HepG2 (cell line): ENCODE measurements around the gene CACNB4.

Source experiments
- BRF2 ChIP-seq: sonication (generic); formaldehyde crosslinking; IDR thresholded peaks from 2 replicates; pipeline ENCODE4 v1.8.1; 2022; ENCODE audit warnings: mild to moderate bottlenecking, missing genetic modification reagents
- CCAR2 ChIP-seq: fragments of 200-400 bp; formaldehyde crosslinking; optimal IDR thresholded peaks from 2 replicates; pipeline ENCODE3; 2018; ENCODE audit warnings: low read depth, mild to moderate bottlenecking, low read length, moderate library complexity
- CHD4 ChIP-seq: fragments of 200-600 bp; sonication (generic); IDR thresholded peaks from 2 replicates; pipeline ENCODE4 v1.7.0; 2017; ENCODE audit warnings: mild to moderate bottlenecking, low read length, borderline replicate concordance
- CTCF ChIP-seq: sonication (generic); formaldehyde crosslinking; IDR thresholded peaks from 2 replicates; pipeline ENCODE4 v1.5.0; 2020; ENCODE audit warnings: mild to moderate bottlenecking, missing genetic modification reagents, moderate library complexity
- KLF13 ChIP-seq: sonication (generic); formaldehyde crosslinking; IDR thresholded peaks from 2 replicates; pipeline ENCODE4 v1.4.0; 2020; ENCODE audit warnings: mild to moderate bottlenecking, missing genetic modification reagents
- NONO ChIP-seq, 2 experiments: fragments of 450-650 bp in 1 of 2; sonication (generic) in 1 of 2; formaldehyde crosslinking in 1 of 2; IDR thresholded peaks in 1 of 2; conservative IDR thresholded peaks in 1 of 2; 2 replicates each; pipeline versions ENCODE4 v1.6.1 to v1.8.0; 2017 to 2022; ENCODE audit warnings: mild to moderate bottlenecking in 1 of 2, missing genetic modification reagents in 1 of 2, moderate library complexity in 1 of 2
- PAX8 ChIP-seq: sonication (generic); formaldehyde crosslinking; IDR thresholded peaks from 2 replicates; pipeline ENCODE4 v1.8.0; 2022; ENCODE audit warnings: mild to moderate bottlenecking, missing genetic modification reagents, borderline replicate concordance
- RNF2 ChIP-seq: fragments of 450-650 bp; conservative IDR thresholded peaks from 2 replicates; pipeline ENCODE4 v1.6.1; 2016; ENCODE audit warnings: low read depth
- SPEN ChIP-seq: sonication (generic); formaldehyde crosslinking; IDR thresholded peaks from 2 replicates; pipeline ENCODE4 v1.5.1; 2020; ENCODE audit warnings: low read depth, mild to moderate bottlenecking, missing genetic modification reagents
- SRSF1 ChIP-seq: fragments of 200-400 bp; formaldehyde crosslinking; optimal IDR thresholded peaks from 2 replicates; pipeline ENCODE3; 2017; ENCODE audit warnings: mild to moderate bottlenecking, low read depth, low read length, moderate library complexity
- TF ChIP-seq, protein P1 (sequence below): sonication (generic); formaldehyde crosslinking; IDR thresholded peaks from 2 replicates; pipeline ENCODE4 v1.4.0; 2020; ENCODE audit warnings: missing genetic modification reagents, borderline replicate concordance

- TF ChIP-seq NONO (IDR thresholded peaks at IDR 0.05) (no peak), NONO (CRISPR knock-in tag; conservative IDR thresholded peaks at IDR 0.05) (no peak), CTCF (no peak), KLF13 (CRISPR knock-in tag) (no peak), CHD4 (no peak), SPEN (CRISPR knock-in tag) (no peak), BRF2 (CRISPR knock-in tag) (no peak), SRSF1 (no peak), CCAR2 (no peak), RNF2 (no peak), PAX8 (no peak)
- TF ChIP-seq, protein P1, sequence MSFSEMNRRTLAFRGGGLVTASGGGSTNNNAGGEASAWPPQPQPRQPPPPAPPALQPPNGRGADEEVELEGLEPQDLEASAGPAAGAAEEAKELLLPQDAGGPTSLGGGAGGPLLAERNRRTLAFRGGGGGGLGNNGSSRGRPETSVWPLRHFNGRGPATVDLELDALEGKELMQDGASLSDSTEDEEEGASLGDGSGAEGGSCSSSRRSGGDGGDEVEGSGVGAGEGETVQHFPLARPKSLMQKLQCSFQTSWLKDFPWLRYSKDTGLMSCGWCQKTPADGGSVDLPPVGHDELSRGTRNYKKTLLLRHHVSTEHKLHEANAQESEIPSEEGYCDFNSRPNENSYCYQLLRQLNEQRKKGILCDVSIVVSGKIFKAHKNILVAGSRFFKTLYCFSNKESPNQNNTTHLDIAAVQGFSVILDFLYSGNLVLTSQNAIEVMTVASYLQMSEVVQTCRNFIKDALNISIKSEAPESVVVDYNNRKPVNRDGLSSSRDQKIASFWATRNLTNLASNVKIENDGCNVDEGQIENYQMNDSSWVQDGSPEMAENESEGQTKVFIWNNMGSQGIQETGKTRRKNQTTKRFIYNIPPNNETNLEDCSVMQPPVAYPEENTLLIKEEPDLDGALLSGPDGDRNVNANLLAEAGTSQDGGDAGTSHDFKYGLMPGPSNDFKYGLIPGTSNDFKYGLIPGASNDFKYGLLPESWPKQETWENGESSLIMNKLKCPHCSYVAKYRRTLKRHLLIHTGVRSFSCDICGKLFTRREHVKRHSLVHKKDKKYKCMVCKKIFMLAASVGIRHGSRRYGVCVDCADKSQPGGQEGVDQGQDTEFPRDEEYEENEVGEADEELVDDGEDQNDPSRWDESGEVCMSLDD (CRISPR knock-in tag): no peak
Observed at GRCh38 chr2:152038441-152038958, 60.3 kb downstream of the CACNB4 start.
